Ovary (tissue), 3 donors: Measurements from ENCODE around the gene SEMA3G.

ENCODE experiments used
- CTCF ChIP-seq, 3 donors: fragments of 450-650 bp in 2 of 3; fragments of 200-600 bp in 1 of 3; IDR thresholded peaks; one replicate each; pipeline versions ENCODE4 v1.5.1 to v1.8.0; 2016 to 2022; ENCODE audit warnings: antibody characterized with exemption in 3 of 3, mild to moderate bottlenecking in 1 of 3
- POLR2A ChIP-seq: fragments of 450-650 bp; IDR thresholded peaks from one replicate; pipeline ENCODE4 v1.6.1; 2017; ENCODE audit warnings: antibody characterized with exemption, mild to moderate bottlenecking, moderate library complexity
- donor health status: DM: no; HTN: no; CAD: no.

GRCh38 chr3:52430416-52430810 is 14.5 kb downstream of the SEMA3G start:
- no peak for TF ChIP-seq CTCF (IDR thresholded peaks at IDR 0.05)
- no peak for TF ChIP-seq POLR2A
